SK-N-MC (cell line): ENCODE measurements around the gene DTNBP1.

Source experiments
- DNase-seq: peaks from one replicate; pipeline ENCODE4 v3.0.0-alpha.2; 2011; ENCODE audit warnings: low read depth, low spot score
- H3K27ac ChIP-seq: fragments of 200-600 bp; sonication (generic); 2 replicates; pipeline ENCODE4 v1.5.1; 2016; ENCODE audit warnings: mixed run types
- H3K36me3 ChIP-seq: fragments of 200-600 bp; sonication (generic); 2 replicates; pipeline ENCODE4 v1.6.1; 2017; ENCODE audit warnings: antibody characterized with exemption, low read length, mixed read lengths; ENCODE audit not compliant: insufficient read depth
- H3K4me3 ChIP-seq: fragments of 200-600 bp; sonication (generic); 2 replicates; pipeline ENCODE4 v1.5.1; 2016
- H3K9ac ChIP-seq: fragments of 200-600 bp; sonication (generic); 2 replicates; pipeline ENCODE4 v1.8.0; 2017; ENCODE audit warnings: mixed run types, mixed read lengths; ENCODE audit not compliant: insufficient read length
- H3K9me3 ChIP-seq: fragments of 200-600 bp; sonication (generic); 2 replicates; pipeline ENCODE4 v1.6.1; 2017; ENCODE audit warnings: low read depth, mild to moderate bottlenecking, antibody characterized with exemption, low read length, moderate library complexity, mixed read lengths
- EZH2 ChIP-seq: fragments of 200-600 bp; sonication (generic); IDR thresholded peaks from one replicate; pipeline ENCODE4 v1.6.1; 2017; ENCODE audit warnings: antibody characterized with exemption
- FOXP2 ChIP-seq: optimal IDR thresholded peaks from 2 replicates; pipeline ENCODE3; 2011; ENCODE audit warnings: mild to moderate bottlenecking, moderate library complexity; ENCODE audit not compliant: insufficient read depth; ENCODE audit errors: extremely low read length, control extremely low read depth
- POLR2AphosphoS5 ChIP-seq: IDR thresholded peaks from 2 replicates; pipeline ENCODE4 v1.6.1; 2012; ENCODE audit warnings: mild to moderate bottlenecking, low read depth, low read length, borderline replicate concordance

Gene DTNBP1

DNA sequence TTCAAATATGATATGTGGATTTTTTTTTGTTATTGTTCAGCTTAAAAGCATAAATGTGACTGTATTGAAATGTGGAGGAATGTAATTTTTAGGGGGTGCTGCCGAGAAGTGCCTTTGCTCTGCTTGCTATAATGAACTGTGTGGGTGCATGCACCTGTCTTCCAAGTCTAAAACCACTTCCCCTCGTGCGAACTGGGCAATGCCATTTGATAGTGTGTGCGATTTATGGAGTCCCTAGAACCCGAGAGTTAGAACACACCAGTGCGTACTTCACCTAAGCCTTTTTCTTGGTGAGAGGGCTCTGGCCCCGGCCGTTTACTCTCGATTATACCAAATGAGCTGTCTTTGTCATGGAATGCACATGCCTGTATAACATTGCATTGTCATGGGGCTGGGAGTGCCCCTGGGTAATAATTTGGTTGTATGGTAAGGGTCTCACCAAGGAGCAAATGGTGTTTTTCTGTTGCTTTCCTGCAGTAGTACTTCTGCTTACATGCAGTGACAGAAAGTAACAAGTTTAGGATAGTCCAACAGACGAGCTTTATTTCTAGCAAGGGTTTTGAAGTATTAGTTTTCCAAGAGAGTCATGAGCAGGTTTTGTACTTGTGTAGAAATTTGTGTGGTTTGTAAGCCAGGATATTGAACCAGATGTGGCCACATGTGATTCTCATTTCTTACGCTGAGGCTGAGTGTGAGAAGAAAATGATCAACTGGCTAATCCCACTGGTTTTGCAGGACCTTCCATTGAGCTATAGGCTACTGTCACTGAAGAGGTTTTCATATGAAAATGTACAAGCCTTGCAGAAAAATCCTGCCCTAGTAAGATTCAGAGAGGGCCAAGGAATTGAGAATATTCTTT is 172.4 kb downstream of the DTNBP1 start:
- peak overlapping the region; percentile 93 for H3K27ac ChIP-seq
- H3K4me3 ChIP-seq: peak overlapping the region; percentile 34; the same call in 1 of the 2 replicates
- no peak for TF ChIP-seq EZH2
- no peak for TF ChIP-seq FOXP2
- no peak; the same call in 1 of the 2 replicates for TF ChIP-seq POLR2AphosphoS5
- no peaks in the 10 kb centered on the region for H3K9me3 ChIP-seq
- peaks cover 39% of the 10 kb centered on the region for H3K36me3 ChIP-seq
- no peak for DNase-seq
- H3K9ac ChIP-seq: peak overlapping the region; percentile 77

DNA sequence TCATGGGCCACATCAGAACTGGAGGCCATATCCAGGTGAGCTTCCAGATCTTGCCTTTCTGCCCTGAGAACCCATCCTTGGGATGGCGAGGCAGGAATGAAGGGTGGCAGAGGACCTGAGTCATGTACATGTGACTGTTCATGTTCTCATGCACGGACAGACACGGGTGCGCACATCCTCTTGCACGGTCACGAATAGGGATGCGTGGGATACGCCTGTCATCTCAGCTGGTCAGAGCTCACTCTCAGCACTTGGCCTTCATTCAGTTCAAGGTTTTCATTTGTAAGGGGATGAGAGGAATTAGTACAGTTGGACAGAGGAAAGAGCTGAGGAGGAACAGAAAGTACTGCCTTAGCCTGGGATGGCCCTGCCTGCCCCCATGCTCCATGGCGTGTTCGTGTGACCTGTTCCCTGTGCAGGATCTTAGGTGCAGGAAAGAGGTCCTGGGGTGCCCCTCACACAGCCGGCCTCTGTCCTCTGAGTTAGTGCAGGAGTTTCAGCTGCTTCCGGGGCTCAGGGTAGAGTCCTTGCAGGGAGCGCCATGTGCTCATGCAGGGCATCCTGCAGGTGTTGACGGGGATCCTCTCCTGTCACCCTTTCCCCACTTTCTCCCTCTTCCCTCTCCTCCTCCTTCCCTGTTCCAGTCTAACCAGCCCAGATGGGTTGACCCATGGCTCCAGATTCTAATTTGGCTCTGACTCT is 173.4 kb downstream of the DTNBP1 start:
- no peaks in the 10 kb centered on the region for H3K9me3 ChIP-seq
- no peak for DNase-seq
- no peak for TF ChIP-seq POLR2AphosphoS5
- no peak for TF ChIP-seq EZH2
- TF ChIP-seq FOXP2: no peak
- H3K4me3 ChIP-seq: no peak overlapping the region
- H3K36me3 ChIP-seq: peaks cover 30% of the 10 kb centered on the region
- peak overlapping the region; percentile 93 for H3K27ac ChIP-seq
- H3K9ac ChIP-seq: no peak overlapping the region

DNA sequence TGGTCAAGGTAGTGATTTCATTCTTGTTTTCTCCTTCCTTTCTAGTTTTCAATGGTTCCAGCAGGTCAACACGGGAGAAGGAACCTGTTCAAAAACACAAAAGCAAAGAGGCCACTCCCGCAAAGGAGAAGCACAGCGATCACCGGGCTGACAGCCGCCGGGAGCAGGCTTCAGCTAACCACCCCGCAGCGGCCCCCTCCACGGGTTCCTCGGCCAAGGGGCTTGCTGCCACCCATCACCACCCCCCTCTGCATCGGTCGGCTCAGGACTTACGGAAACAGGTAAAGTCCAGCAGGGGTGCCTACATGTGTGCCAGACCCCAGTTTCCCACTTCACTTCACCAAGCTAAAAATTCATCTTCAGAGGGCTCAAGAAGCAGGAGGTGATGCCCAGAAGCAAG is 175.6 kb downstream of the DTNBP1 start:
- no peak for DNase-seq
- TF ChIP-seq FOXP2: no peak
- no peak for TF ChIP-seq POLR2AphosphoS5
- TF ChIP-seq EZH2: no peak
- no peaks in the 10 kb centered on the region for H3K9me3 ChIP-seq
- H3K36me3 ChIP-seq: peaks cover 37% of the 10 kb centered on the region
- H3K27ac ChIP-seq: no peak overlapping the region
- H3K9ac ChIP-seq: no peak overlapping the region
- no peak overlapping the region for H3K4me3 ChIP-seq

DNA sequence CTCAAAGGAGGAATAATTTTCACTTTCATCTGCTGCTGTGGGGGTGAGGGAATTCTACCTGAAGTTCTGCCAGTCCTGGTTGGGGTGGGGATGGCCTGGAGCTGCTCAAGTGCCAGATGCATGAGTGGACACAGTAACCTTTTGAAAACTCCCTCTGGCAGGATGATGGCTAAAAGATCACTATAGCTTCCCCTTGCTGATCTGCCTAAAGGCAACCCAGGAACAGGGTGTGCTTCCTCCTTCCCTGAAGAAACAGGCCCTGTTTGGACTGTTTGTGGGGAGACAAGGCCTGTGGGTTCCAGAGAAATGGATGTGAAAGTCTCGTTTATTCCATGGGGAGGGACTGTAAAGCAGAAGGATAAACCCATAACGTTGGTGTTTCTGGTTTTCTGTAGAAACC is 176.9 kb downstream of the DTNBP1 start:
- no peak for DNase-seq
- H3K9me3 ChIP-seq: no peaks in the 10 kb centered on the region
- no peak overlapping the region for H3K9ac ChIP-seq
- TF ChIP-seq POLR2AphosphoS5 (no peak), EZH2 (no peak), FOXP2 (no peak)
- no peak overlapping the region for H3K4me3 ChIP-seq
- no peak overlapping the region for H3K27ac ChIP-seq
- peaks cover 45% of the 10 kb centered on the region for H3K36me3 ChIP-seq

DNA sequence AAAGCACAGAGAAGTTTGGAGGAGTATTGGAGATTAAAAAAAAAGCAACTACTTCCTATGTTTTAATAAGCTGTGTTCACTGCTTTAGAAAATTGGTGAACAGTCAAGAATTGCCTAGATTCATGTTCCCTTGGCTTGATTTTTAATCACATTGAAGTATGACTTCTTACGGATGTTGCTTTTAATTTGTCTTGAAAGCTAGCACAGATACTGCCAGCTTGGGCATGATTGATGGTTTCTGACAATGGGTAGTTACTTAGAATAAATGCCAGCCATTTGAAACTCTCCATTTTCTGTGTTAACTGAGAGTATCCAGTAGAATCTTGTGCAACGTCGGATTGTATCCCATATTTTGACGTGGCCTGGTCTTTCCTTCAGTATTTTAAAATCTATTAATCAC is 178.0 kb downstream of the DTNBP1 start:
- H3K27ac ChIP-seq: 0 out of 2 replicates have a peak overlapping the region, but pooled peaks have one; percentile 28
- peaks cover 45% of the 10 kb centered on the region for H3K36me3 ChIP-seq
- DNase-seq: no peak
- no peak overlapping the region for H3K9ac ChIP-seq
- H3K4me3 ChIP-seq: no peak overlapping the region
- H3K9me3 ChIP-seq: no peaks in the 10 kb centered on the region
- no peak for TF ChIP-seq EZH2
- TF ChIP-seq POLR2AphosphoS5: no peak

DNA sequence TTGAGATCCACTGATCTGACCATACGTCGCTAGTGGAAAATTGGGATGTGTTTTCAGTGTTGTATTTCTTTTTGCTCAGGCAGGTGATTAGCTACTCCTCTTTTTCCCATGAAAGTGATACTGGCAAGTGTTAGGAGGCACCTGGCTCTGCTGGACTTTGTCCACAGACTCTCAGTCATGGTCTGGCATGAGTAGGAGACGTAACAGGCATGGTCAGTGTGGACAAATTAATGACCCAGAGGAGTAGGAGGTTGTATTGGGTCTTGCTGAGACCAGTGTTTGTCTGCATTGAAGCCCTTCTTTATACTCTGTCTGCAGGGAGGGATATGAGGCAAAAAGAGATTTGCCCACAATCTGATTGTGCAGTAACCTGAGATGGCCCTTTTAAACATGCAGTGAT is 178.7 kb downstream of the DTNBP1 start:
- Histone ChIP-seq H3K9me3 (no peaks in the 10 kb centered on the region), H3K9ac (no peak overlapping the region), H3K4me3 (no peak overlapping the region), H3K36me3 (peaks cover 45% of the 10 kb centered on the region), H3K27ac (0 out of 2 replicates have a peak overlapping the region, but pooled peaks have one; percentile 13)
- TF ChIP-seq POLR2AphosphoS5 (no peak), FOXP2 (no peak), EZH2 (no peak)
- no peak for DNase-seq

DNA sequence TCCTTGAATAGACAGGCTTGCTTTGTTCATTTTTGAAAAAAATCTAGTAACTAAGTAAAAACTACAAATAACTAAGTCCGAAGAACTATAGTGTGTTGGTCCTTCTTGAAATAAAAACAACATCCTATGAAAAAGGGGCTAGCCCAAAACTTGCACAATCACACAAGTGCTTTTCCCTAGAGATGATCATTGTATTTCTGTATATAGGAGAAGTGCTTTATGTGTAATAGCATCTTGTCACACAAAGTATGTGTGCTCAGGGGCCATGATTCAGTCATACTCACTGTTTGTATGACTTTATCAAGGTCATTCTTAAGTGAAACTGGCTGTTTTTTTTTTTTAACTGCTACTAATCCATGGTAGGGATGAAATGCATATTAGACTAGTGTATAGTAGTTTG is 179.8 kb downstream of the DTNBP1 start:
- no peaks in the 10 kb centered on the region for H3K9me3 ChIP-seq
- no peak for TF ChIP-seq FOXP2
- no peak for TF ChIP-seq EZH2
- no peak for TF ChIP-seq POLR2AphosphoS5
- H3K4me3 ChIP-seq: no peak overlapping the region
- no peak for DNase-seq
- H3K27ac ChIP-seq: no peak overlapping the region
- peaks cover 38% of the 10 kb centered on the region for H3K36me3 ChIP-seq
- no peak overlapping the region for H3K9ac ChIP-seq

DNA sequence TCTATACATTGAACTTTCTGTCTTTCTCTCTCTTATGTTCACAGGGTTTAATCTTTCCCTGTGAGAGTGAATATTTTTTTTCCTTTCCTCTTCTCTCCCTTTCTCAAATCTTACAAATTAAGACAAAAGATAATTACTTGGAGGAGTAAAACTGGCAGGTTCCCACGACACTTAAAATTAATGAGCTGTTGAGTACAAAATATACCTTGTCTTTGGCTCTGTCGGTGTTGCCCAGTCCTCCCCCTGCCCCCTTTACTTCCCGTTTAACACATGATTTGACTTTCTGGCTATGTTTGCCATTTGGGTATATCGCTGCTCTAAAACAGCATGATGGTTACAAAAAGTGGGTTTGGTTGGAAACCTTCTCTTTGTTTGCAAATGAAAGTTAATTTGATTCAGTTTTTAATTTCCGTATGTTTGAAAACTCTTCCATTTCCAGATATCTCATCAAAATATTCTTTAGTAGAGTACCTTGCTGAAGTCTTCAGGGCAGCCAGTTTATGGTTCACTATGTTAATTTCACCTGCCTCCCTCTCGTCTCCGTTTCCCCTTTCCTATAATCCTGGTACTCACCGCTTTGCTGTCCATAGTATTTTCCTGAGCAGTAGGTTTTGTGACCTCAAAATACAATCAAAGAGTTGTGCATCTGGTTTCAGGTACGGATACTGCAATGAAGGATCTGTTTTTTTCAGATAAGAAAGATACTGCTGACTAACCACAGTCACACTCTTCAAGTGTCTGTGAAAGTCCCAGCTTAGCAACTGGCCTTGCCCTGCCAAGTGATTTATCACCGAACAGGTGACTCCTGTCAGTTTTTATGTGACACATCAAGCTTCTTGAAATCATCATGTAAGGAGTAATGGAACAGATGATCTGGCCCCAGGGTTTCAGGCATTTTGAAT is 181.2 kb downstream of the DTNBP1 start:
- no peak for TF ChIP-seq EZH2
- TF ChIP-seq FOXP2: no peak
- no peak; the same call in 1 of the 2 replicates for TF ChIP-seq POLR2AphosphoS5
- no peak for DNase-seq
- no peak overlapping the region for H3K27ac ChIP-seq

More for the DNA sequence above, 181.2 kb downstream of the DTNBP1 start:
- Histone ChIP-seq H3K9ac (peak overlapping the region; percentile 9), H3K36me3 (peaks cover 26% of the 10 kb centered on the region), H3K9me3 (no peaks in the 10 kb centered on the region), H3K4me3 (no peak overlapping the region)
